Amniotic stem cell (primary cell): ENCODE results near the gene COL7A1.
"Not testable (repeated sequence)": the region's sequence is repeated elsewhere in the genome, so short reads cannot be mapped to it uniquely, and the experiment has no call there.

ENCODE experiments used
- DNase-seq: peaks from one replicate; lab custom pipeline; 2025; lab: John Stamatoyannopoulos, UW

Gene COL7A1

GRCh38 chr3:48563382-48563918, 31.7 kb downstream of the COL7A1 start, which contains the start of gene UCN2:
UCN2 (minus strand) TSS chr3:48563781; CDS start chr3:48563124, 657 bp downstream.
- no peak for DNase-seq

DNA sequence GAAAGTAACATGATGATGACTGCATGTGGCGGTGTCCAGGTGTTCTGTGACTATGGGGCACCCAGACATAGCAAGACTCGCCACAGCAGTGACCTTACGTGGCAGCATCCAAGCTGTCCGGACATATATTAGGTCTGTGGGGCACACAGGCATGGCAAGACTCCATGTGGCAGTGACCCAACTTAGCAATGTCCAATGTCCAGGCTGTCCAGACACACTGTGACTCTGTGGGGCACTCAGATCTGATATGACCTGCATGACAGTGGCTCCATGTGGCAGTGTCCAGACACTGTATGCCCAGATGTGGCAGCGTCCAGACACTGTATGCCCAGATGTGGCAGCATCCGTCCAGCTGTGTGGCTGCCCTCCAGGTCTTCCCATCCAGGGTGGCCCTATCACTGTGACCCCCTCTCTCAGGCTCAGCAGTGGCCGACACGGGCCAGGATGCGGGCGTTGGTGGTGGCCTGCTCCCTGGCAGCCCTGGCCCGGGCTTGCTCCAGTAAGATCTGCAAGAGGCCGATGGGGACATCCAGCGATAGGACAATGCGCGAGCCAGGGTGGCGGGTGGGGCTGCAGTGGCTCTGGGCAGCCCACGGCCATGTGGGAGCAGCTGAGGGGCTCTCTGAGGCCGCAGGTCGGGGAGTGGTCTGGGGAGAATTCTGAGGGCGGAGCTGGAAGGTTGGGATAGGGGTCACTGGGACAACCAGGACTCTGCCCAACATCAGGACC, 32.6 kb downstream of the COL7A1 start:
- no peak for DNase-seq

DNA sequence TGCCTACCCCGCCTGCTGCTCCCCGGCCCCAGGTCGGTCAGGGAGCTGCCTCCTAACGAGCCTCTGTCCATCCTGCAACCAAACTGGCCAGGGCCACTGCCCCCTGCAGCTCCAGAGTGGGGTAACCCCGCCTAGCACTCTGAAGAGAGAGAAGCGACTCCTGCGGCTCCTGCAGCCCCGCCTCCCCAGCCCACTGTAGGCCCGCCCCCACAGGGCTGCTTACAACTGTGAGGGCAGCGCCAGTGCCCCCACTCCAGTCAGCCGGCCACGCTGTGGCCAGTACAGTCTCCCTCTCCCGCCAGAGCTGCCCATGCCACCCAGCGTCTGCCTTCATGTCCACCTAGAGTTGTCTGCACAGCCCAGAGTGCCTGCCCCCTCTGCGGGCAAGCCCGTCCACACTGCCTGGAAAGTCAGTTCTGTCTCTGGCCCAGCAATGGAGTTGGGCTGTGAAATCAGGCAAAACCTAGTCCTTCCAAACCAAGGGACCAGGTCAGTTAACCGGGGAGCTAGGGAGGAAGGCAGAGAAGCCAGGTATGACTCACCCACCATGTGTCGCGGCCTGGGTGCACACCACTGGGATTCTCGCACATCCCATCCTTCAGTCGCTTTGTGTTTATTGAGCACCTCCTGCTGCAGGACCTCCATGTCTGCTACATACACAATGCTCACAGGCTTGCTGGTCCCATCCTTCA, 33.9 kb downstream of the COL7A1 start:
- peak; percentile 12 for DNase-seq

DNA sequence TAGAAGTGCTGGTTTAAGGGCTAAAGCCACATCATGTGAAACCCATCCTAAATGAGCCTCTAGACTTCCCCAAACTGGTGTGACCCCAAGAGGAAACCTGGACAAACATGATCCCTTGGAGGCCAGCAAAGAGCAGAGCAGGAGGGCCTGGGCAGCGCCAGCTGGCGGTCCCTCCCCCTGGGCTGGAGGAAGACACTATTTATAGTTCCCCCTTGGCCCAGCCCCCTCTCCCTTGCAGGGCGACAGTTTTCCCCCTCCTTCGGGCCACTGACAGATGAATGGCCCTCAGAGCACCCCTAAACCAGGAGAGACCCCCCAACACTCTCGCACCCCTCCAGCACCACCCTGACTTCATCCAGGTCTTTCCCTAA, 34.5 kb downstream of the COL7A1 start:
- DNase-seq: no peak

GRCh38 chr3:48558493-48559134, 36.5 kb downstream of the COL7A1 start:
- DNase-seq: no peak

- peak; percentile 99 for DNase-seq
Measured at GRCh38 chr3:48556796-48557626, 38.1 kb downstream of the COL7A1 start, which contains the start of gene PFKFB4. PFKFB4 (minus strand) TSS chr3:48556803; CDS start chr3:48556777, 26 bp downstream.

- no peak for DNase-seq
Measured at GRCh38 chr3:48555949-48556795, 39.0 kb downstream of the COL7A1 start.

DNA sequence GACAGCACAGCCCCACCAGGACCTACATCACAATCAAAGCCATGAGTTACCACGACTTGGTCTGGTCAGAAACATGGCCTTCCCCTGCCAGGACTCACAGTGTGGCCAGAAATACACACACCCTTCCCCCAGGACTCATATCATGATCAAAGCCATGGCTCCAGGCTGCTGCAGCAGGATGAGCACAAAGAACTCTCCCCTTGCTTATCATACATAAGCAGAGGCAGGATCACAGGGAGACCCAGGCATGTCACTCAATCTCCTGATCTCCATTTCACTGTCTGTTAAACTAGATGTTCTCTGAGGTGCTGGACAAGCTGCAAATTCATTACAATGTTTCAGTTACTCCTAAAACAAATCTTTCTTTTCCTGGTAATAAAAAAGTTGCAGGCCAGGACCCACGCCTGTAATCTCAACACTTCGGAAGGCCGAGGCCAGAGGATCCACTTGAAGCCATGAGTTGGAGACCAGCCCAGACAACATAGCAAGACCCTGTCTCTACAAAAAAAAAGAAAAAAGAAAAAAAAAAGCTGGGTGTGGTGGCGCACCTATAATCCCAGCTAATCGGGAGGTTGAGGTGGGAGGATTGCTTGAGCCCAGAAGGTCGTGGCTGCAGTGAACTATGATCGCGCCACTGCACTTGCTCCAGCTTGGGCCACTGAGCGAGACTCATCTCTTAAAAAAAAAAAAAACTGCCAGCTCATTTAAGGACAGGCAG, 39.7 kb downstream of the COL7A1 start:
- DNase-seq: no peak

- no peak for DNase-seq
Measured at GRCh38 chr3:48553886-48554845, 41.0 kb downstream of the COL7A1 start.

DNA sequence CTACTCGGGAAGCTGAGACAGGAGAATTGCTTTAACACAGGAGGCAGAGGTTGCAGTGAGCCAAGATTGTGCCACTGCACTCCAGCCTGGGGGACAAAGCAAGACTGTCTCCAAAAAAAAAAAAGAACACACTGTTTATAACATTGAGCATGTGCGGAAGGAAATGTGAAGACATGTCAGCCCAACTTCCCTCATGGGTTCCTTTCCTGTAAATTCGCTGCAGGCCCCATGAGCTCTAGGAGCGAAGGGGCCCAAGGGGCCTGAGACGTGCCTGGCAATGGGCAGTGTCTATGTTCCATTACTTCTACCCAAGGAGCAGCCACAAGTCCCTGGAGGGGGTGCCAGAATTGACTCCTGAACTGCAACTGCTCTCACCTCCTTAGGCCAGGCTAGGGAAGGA, 41.8 kb downstream of the COL7A1 start:
- DNase-seq: no peak

DNA sequence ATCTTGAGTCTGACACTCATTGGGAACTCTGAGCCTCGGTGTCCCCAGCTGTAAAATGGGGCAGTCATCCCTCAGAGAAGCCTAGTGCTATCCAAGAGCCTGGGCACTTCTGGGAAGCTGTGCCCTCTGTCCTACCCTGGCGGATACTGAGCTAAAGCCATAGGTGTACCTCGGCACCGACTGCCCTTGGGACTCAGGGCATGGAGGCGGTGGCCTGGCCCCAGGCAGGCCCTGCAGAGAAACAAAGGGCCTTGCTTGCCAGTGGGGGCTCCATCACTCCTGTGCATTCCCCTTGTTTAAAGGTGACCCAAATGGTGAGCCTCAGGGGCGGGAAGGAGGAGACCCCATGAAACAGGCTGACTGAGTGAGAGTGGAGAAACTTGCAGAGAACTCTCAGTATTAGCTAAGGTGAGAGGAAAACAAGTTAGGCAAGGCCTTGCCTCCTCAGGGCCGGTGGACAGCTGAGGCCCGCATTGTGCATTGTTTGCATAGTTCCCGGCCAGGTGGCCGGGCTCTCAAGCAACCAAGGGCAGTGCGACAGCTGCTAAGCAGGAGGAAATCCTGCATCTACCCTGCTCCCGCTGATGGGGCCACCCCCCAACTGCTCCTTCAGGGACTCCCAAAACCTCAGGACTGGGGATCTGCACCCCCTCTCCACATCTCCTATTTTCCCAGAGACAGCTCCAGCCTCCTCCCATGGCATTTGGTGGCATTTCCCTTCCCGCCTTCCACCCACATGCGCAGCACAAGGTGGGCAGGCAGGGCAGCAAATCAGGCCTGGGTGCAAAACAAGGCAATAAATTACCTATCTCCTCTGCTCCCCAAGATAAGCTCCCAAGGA, 42.8 kb downstream of the COL7A1 start:
- DNase-seq: no peak

DNA sequence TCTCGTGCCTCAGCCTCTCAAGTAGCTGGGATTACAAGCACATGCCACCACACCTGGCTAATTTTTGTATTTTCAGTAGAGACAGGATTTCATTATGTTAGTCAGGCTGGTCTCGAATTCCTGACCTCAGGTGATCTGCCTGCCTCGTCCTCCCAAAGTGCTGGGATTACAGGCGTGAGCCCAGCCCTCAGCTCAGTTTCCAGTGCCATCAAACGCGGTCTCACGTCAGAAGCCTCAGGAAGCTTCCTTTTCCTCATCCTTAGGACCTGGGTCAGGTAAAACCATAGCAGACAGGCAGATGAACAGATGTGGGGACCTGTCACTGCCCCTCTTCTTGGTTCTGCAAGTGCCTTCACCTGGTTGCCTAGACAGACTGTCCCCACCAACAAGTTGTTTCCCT, 43.5 kb downstream of the COL7A1 start:
- not testable (repeated sequence) for DNase-seq

DNA sequence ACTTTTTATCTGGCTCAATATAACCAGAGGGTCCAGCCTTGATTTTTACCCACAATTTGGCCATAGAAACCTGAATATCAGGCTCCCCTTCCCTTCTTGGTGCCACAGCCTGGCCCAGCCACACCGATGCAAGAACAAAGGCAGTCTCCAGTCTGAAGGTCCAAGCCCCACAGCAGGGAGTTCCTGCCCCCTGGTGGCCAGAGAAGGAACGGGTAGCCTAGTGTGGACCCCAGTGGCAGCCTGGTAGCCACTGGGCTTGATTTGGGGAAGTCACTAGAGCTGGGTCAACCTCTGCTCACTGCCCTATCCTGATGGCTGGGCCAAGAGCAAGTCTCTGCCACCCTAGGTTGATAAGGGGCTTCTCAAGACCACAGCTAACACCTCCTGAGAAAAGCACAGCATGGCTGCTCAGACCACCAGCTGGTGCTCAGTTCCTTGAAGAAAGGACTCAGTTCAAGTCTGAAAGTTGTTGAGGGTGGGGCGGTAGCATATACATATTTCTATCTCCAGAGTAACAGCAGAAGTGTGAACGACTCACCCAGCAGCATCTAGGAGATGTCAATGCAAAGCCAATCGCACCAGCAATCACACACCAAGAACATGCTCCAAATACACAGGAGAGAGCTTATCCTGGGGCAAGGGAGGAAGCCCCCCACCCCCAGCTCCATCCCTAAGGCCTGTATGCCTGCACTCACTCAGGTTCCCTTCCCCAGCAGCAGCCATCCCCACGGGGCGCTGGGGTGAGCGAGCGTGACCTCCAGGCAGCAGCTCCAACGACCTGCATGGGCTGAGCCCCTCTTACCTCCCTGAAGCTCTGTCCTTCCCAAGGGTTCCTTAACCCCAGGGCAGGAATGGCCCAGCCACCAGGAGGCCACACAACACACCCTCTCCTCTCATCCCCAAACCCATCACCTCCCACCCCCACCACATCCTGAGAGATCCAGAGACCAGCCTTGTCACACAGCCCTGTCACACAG, 46.1 kb downstream of the COL7A1 start:
- peak; percentile 58 for DNase-seq

DNA sequence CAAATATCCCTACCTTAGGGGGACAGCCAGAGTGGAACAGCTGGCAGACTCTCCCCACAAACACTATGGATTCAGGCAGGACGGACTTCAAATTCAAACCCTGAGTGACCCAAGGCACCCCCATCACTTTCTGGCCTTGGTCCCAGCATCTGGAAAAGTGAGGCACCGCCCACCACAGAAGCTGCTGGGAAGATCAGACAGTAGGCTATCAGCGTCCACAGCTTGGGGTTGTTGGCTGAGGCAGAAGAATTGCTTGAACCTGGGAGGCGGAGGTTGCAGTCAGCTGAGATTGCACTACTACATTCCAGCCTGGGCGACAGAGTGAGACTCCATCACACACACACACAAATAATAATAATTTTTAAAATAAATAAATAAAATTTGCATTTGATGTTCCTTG, 47.0 kb downstream of the COL7A1 start:
- DNase-seq: no peak

DNA sequence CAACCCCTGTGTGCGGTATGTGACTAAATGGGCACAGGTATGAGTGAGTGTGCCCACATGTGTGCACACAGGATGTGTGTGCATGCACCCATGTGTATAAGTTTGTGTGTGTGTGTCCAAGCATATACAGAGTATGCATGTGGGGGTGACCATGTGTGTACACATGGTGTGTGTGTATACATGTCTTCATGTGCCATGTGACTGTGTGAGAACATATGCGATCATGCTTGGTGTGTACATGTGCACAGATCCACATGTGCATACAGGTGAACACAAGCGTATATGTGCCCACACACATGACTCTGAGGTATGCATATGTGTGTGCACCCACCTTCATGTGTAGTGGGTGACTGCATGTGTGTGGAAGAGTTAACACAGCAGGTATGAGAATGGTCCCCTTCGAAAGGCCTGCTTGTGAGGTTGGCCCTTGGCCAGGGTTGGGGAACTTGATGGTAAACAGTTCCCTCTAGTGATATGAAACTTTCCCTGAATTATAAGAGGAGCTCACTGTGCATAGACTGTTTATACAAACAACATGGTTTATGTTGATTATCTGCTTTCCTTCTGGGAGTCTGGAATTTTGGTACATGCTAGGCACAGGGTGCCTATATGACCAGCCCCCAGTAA, 48.8 kb downstream of the COL7A1 start:
- DNase-seq: no peak

- no peak for DNase-seq
Measured at GRCh38 chr3:48544141-48544540, 51.0 kb downstream of the COL7A1 start.
